DMS153 (cell line): ENCODE measurements around the gene CSNK1A1.
"Not testable (repeated sequence)": the region's sequence is repeated elsewhere in the genome, so short reads cannot be mapped to it uniquely, and the experiment has no call there.

Source experiments
- DNase-seq: peaks from one replicate; lab custom pipeline; 2025; lab: John Stamatoyannopoulos, UW

The CSNK1A1 gene

GRCh38 chr5:149489605-149490037 is 61.6 kb downstream of the CSNK1A1 start:
- no peak for DNase-seq

- no peak for DNase-seq
These were observed 62.5 kb downstream of the CSNK1A1 start for GRCh38 chr5:149488645-149489306.

GRCh38 chr5:149487672-149488071 is 63.6 kb downstream of the CSNK1A1 start:
- no peak for DNase-seq

GRCh38 chr5:149486726-149487635 is 64.3 kb downstream of the CSNK1A1 start:
- DNase-seq = no peak

GRCh38 chr5:149485655-149486615 is 65.3 kb downstream of the CSNK1A1 start:
- peak; percentile 75 for DNase-seq

GRCh38 chr5:149481485-149481884 is 69.8 kb downstream of the CSNK1A1 start:
- DNase-seq = no peak

GRCh38 chr5:149478761-149479160 is 72.5 kb downstream of the CSNK1A1 start:
- DNase-seq = no peak

- DNase-seq = no peak
These were observed 75.5 kb downstream of the CSNK1A1 start for GRCh38 chr5:149475777-149476176.

- DNase-seq = no peak
These were observed 77.0 kb downstream of the CSNK1A1 start for GRCh38 chr5:149474198-149474597.

- DNase-seq = no peak
These were observed 77.8 kb downstream of the CSNK1A1 start for GRCh38 chr5:149473441-149473840.

- DNase-seq = no peak
These were observed 78.8 kb downstream of the CSNK1A1 start for GRCh38 chr5:149472399-149472798.

- DNase-seq = no peak
These were observed 79.6 kb downstream of the CSNK1A1 start for GRCh38 chr5:149471406-149472183.

- DNase-seq = no peak
These were observed 80.3 kb downstream of the CSNK1A1 start for GRCh38 chr5:149470942-149471341.

- DNase-seq = no peak
These were observed 84.7 kb downstream of the CSNK1A1 start for GRCh38 chr5:149466457-149466972.

GRCh38 chr5:149464796-149465489 is 86.3 kb downstream of the CSNK1A1 start:
- no peak for DNase-seq

- not testable (repeated sequence) for DNase-seq
These were observed 89.3 kb downstream of the CSNK1A1 start for GRCh38 chr5:149461907-149462306.

- no peak for DNase-seq
These were observed 91.3 kb downstream of the CSNK1A1 start for GRCh38 chr5:149459891-149460290.

GRCh38 chr5:149457393-149457763 is 93.9 kb downstream of the CSNK1A1 start:
- DNase-seq = no peak

- no peak for DNase-seq
These were observed 94.4 kb downstream of the CSNK1A1 start for GRCh38 chr5:149456597-149457392.
